ENCODE results near the gene OR8G1. TPM values are rescaled to one million over a fixed set of nuclear protein-coding genes. Genes with fewer than 3 reads are reported as not detected.

Gene OR8G1
- total RNA-seq (2021), result not detected in 2 replicates
- long read RNA-seq, result 0 reads

- Histone ChIP-seq H4K20me1 (ENCODE audit: control insufficient read depth, insufficient read depth, insufficient read length) (no peaks in the 10 kb centered on the region), H3K4ac (ENCODE audit: low read depth, low read length) (no peak within 1 kb of the TSS), H3K9ac (ENCODE audit: extremely low read depth, insufficient read length, low read length) (no peak within 1 kb of the TSS), H2BK15ac (ENCODE audit: low read depth, low read length) (no peak within 1 kb of the TSS), H3K18ac (ENCODE audit: insufficient read length, low read depth, low read length) (no peak within 1 kb of the TSS), H3K79me1 (ENCODE audit: insufficient read depth, low read depth, low read length, poor library complexity, severe bottlenecking) (no peaks in the 10 kb centered on the region), H3K4me2 (ENCODE audit: insufficient read depth, insufficient read length, low read length) (no peak within 1 kb of the TSS), H3K56ac (ENCODE audit: insufficient read length, low read depth, low read length) (no peak within 1 kb of the TSS), H4K8ac (replicated peaks; ENCODE audit: insufficient read length, low read depth, low read length) (no peak within 1 kb of the TSS), H2BK120ac (ENCODE audit: low read depth, low read length, poor library complexity, severe bottlenecking) (no peak within 1 kb of the TSS), H3K79me2 (ENCODE audit: insufficient read depth, low read length) (no peaks in the 10 kb centered on the region), H3K14ac (ENCODE audit: insufficient read depth, low read length) (no peak within 1 kb of the TSS), H3K27me3 (ENCODE audit: insufficient read depth, low read length) (no peaks in the 10 kb centered on the region), H3K9me3 (ENCODE audit: control insufficient read depth, low read depth, low read length) (no peaks in the 10 kb centered on the region), H3K23ac (ENCODE audit: insufficient read length, low read depth, low read length) (no peak within 1 kb of the TSS), H2AK5ac (ENCODE audit: insufficient read length, low read length) (no peak within 1 kb of the TSS), H3T11ph (ENCODE audit: low read length) (no peak within 1 kb of the TSS), H2BK5ac (ENCODE audit: insufficient read length, low read length) (no peak within 1 kb of the TSS), H4K91ac (ENCODE audit: insufficient read length, low read depth, low read length) (no peak within 1 kb of the TSS), H2AFZ (ENCODE audit: low read length) (no peak within 1 kb of the TSS), H2BK12ac (ENCODE audit: insufficient read length, low read depth, low read length) (no peak within 1 kb of the TSS), H3K27ac (ENCODE audit: insufficient read length, low read depth, low read length) (no peak within 1 kb of the TSS), H2BK20ac (ENCODE audit: low read depth, low read length, poor library complexity, severe bottlenecking) (no peak within 1 kb of the TSS), H3K4me1 (ENCODE audit: insufficient read depth, low read length) (no peaks in the 10 kb centered on the region), H4K5ac (ENCODE audit: insufficient read length, low read depth, low read length) (no peak within 1 kb of the TSS), H3K23me2 (ENCODE audit: insufficient read length, low read depth, low read length, poor library complexity, severe bottlenecking) (no peaks in the 10 kb centered on the region)
- no peak within 1 kb of the TSS for H3K27ac Mint-ChIP-seq
- H3K27me3 Mint-ChIP-seq (ENCODE audit: low read depth), result no peaks in the 10 kb centered on the region
- TF ChIP-seq CTCF (conservative IDR thresholded peaks at IDR 0.05), result no peak
- H3K9me3 Mint-ChIP-seq, result no peaks in the 10 kb centered on the region
- no peaks in the 10 kb centered on the region for H3K36me3 Mint-ChIP-seq (ENCODE audit: insufficient read depth in 1 of 3, low read depth in 3 of 3)
- no peak for DNase-seq
- H3K4me1 Mint-ChIP-seq, result no peaks in the 10 kb centered on the region
- H3K4me3 Mint-ChIP-seq, result no peak within 1 kb of the TSS
- no CpG with 5 or more reads among the region's 3 CpGs for WGBS (ENCODE audit: extremely low coverage, insufficient read length, low lambda C conversion rate)
Measured at GRCh38 chr11:124240621-124241397, at the start of gene OR8G1. OR8G1 (plus strand) TSS chr11:124241095; CDS start chr11:124249676, 8,581 bp downstream.
